Heart left ventricle (tissue), 16 donors: ENCODE results near the gene PLEKHM3. TPM values are rescaled to one million over a fixed set of nuclear protein-coding genes. Genes with fewer than 3 reads are reported as not detected.

Source experiments
- ATAC-seq, 4 donors: fragments of 200-7000 bp; cut with Tn5 transposase; one replicate each; pipeline ENCODE4 v1.9.1; 2020 to 2022; ENCODE audit warnings: moderate library complexity in 4 of 4, mild to moderate bottlenecking in 3 of 4, moderate number of reproducible peaks in 1 of 4
- DNase-seq, 5 donors: peaks; one replicate each; pipeline ENCODE4 v3.0.0-alpha.2; 2020
- H3K27ac ChIP-seq, 12 donors: fragments of 200-600 bp; sonication (generic) in 4 of 12; one replicate each; pipeline versions ENCODE4 v1.5.0 to v1.8.0; 2016 to 2022; ENCODE audit warnings: mild to moderate bottlenecking in 2 of 12
- H3K27me3 ChIP-seq, 9 donors: fragments of 200-600 bp; sonication (generic) in 2 of 9; one replicate each; pipeline versions ENCODE4 v1.5.1 to v1.8.0; 2016 to 2022; ENCODE audit warnings: mild to moderate bottlenecking in 3 of 9
- H3K36me3 ChIP-seq, 9 donors: fragments of 200-600 bp; sonication (generic) in 2 of 9; one replicate each; pipeline versions ENCODE4 v1.5.0 to v1.8.0; 2018 to 2022; ENCODE audit warnings: mild to moderate bottlenecking in 2 of 9
- H3K4me1 ChIP-seq, 12 donors: fragments of 200-600 bp; sonication (generic) in 4 of 12; one replicate each; pipeline versions ENCODE4 v1.5.0 to v1.8.0; 2016 to 2022; ENCODE audit warnings: mild to moderate bottlenecking in 3 of 12
- H3K4me3 ChIP-seq, 12 donors: fragments of 200-600 bp; sonication (generic) in 4 of 12; one replicate each; pipeline versions ENCODE4 v1.5.0 to v1.8.0; 2017 to 2022; ENCODE audit warnings: mild to moderate bottlenecking in 9 of 12, moderate library complexity in 4 of 12
- H3K9me3 ChIP-seq, 12 donors: fragments of 200-600 bp; sonication (generic) in 4 of 12; one replicate each; pipeline versions ENCODE4 v1.5.0 to v1.8.0; 2016 to 2022; ENCODE audit warnings: mild to moderate bottlenecking in 1 of 12
- CTCF ChIP-seq, 12 donors: fragments of 200-600 bp; sonication (generic) in 4 of 12; IDR thresholded peaks; one replicate each; pipeline versions ENCODE4 v1.5.0 to v1.8.0; 2018 to 2022; ENCODE audit warnings: antibody characterized with exemption in 12 of 12, mild to moderate bottlenecking in 5 of 12
- POLR2A ChIP-seq, 2 donors: fragments of 450-650 bp; IDR thresholded peaks; one replicate each; pipeline ENCODE4 v1.6.1; 2017; ENCODE audit warnings: antibody characterized with exemption in 2 of 2, mild to moderate bottlenecking in 2 of 2, moderate library complexity in 2 of 2
- WGBS, 4 donors: extraction: QIAGEN DNeasy Blood & Tissue Kit in 2 of 4; methylation state at CpG; one replicate each; pipeline versions ENCODE4 v1.1.5 to v1.1.7; 2013 to 2018; 5-methylcytosine and 5-hydroxymethylcytosine counted together
- intact Hi-C, 10 donors: fragments of 100-400 bp; cut with DNase I; formaldehyde crosslinking; loops; one replicate each; pipeline versions ENCODE4 v1.11.1 to v1.14.2; 2022
- polyA plus RNA-seq, 2 donors: library from polyadenylated mRNA; stranded (reverse); fragments of 200-250 nt; gene quantifications; one replicate each; pipeline ENCODE4 v1.2.3, GENCODE V29; 2013
- total RNA-seq, 9 donors: library from RNA; depleted of rRNA in 2 of 9; stranded (reverse); fragments of >200 nt in 2 of 9; fragmentation: NEBNext Ultra II Directional in 3 of 9; extraction: Animal tissue kit (Norgen Biotek cat#: 25700) in 3 of 9; gene quantifications; one replicate each; pipeline versions ENCODE4 v1.1.0 to v1.2.4, GENCODE V29; 2016 to 2023
- donor health status: ischemic (EF 13 %, LVEDD 7.1; RV severe dilation, severe dysfunction).
- donor health status: healthy with polysubstance abuse.
- donor health status: DM: no; HTN: yes; CAD: no.
- donor health status: DM: no; HTN: no; CAD: no.
- donor health status: ischemic (EF 25% LVEDD 6.9; RV normal size, moderate dysfunction).
- donor health status: ischemic (EF 25% LVEDD 5.7; RV mildly dilated, moderate dysfunction).
- donor health status: healthy.
- donor health status: DM: yes; HTN: yes; CAD: no.
- donor health status: ischemic (EF 35%, LVEDD 5.7; RV mildly dilated, moderate dysfunction).
- donor health status: nonischemic (EF 11% LVEDD 7.7; RV severe dilation, severe dysfunction).
- donor health status: DM: yes; HTN: yes; CAD: no.
- donor health status: PGD.
- donor health status: ischemic (EF 29% LVEDD 5.4; RV normal size, mild dysfunction).
- donor health status: nonischemic (EF 23%, LVEDD 6.1; RV moderate dilation, normal function).

Gene PLEKHM3
- total and polyA plus RNA-seq, 11 donors, result 5.2 to 28.3 (median 17.0) TPM

DNA sequence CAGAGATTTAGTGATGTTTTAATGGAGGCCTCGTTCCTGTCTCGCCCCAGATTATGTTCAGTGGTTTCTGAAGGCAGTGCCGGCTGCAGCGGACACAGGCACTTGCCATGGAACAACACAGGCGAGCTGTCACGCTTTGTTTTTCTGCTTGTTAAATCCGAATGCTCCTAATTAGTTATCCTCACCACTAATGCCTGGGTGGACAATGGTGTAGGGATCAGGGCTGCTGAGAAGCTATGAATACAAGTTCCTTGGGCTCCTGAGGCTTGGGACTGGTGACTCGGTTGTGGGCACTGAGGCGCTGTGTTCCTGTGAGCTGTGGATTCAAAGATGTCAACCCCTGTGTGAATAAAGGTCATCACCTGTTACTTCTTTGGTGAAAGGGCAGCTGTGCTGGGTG lies 123.5 kb downstream of the PLEKHM3 start:
- 97 to 98% (median 98%) methylated on average over 9 of the region's 9 CpGs for WGBS, 4 donors
- Histone ChIP-seq H3K27me3 (no peaks in the 10 kb centered on the region), H3K36me3 (peaks cover 0 to 20% (median 5%) of the 10 kb centered on the region in 9 donors), H3K4me3 (no peak overlapping the region), H3K9me3 (no peaks in the 10 kb centered on the region), H3K4me1 (peaks cover 0 to 7% (median 0%) of the 10 kb centered on the region in 12 donors), H3K27ac (no peak overlapping the region)
- no peak for TF ChIP-seq CTCF (IDR thresholded peaks at IDR 0.05)
- no peak for TF ChIP-seq POLR2A (IDR thresholded peaks at IDR 0.05)
- intact Hi-C loops, result no loop called here
- no peak for ATAC-seq
- no peak for DNase-seq

DNA sequence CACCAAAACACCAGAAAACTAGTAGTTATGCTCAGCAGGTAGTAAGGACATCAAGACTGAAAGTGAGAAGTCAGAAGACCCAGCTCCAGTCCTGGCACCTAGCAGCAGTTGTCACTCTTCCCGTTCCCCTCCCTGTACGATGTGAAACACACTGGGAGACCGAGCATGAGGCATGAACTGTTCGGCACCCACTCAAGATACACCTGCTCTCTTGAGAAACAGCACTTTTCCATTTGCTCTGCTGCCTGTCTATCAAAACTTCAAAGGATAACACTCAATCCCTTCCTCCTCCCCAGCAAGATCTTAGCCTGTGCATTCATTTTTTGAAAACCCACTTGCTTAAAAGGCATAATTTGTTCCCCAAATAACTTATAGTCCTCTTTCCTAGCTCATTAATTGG lies 123.9 kb downstream of the PLEKHM3 start:
- H3K9me3 ChIP-seq, result no peaks in the 10 kb centered on the region
- 83 to 96% (median 91%) methylated on average over 4 of the region's 4 CpGs for WGBS, 4 donors
- intact Hi-C loops, result no loop called here
- H3K4me1 ChIP-seq, result peaks cover 0 to 7% (median 0%) of the 10 kb centered on the region in 12 donors
- H3K36me3 ChIP-seq, result peaks cover 0 to 20% (median 5%) of the 10 kb centered on the region in 9 donors
- TF ChIP-seq POLR2A (IDR thresholded peaks at IDR 0.05) (no peak), CTCF (IDR thresholded peaks at IDR 0.05) (no peak)
- no peak overlapping the region for H3K4me3 ChIP-seq
- no peaks in the 10 kb centered on the region for H3K27me3 ChIP-seq
- DNase-seq (no peak), ATAC-seq (no peak)
- no peak overlapping the region for H3K27ac ChIP-seq

DNA sequence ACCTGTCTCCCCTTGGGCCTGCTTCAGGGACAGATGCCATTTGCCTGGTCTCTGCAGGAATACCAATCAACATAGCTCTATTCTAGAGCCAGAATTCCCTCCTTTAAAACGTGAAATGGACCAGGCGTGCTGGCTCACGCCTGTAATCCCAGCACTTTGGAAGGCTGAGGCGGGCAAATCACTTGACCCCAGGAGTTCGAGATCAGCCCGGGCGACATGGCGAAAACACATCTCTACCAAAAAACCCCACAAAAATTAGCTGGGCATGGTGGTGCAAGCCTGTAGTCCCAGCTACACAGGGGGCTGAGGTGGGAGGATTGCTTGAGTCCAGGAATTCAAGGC lies 127.0 kb downstream of the PLEKHM3 start:
- intact Hi-C loops, result loop anchor here in 1 of 10 donors (10.0 kb wide), 1 partner anchor 64 kb away; no protein-coding TSS in a partner anchor
- DNase-seq, result no peak
- ATAC-seq, result no peak
- TF ChIP-seq CTCF (IDR thresholded peaks at IDR 0.05) (no peak), POLR2A (IDR thresholded peaks at IDR 0.05) (no peak)
- peak overlapping the region in 1 of 12 donors; percentile 25 for H3K27ac ChIP-seq
- H3K27me3 ChIP-seq, result no peaks in the 10 kb centered on the region
- no peaks in the 10 kb centered on the region for H3K9me3 ChIP-seq
- no peak overlapping the region for H3K4me3 ChIP-seq
- WGBS, 4 donors, result 90 to 97% (median 95%) methylated on average over 8 of the region's 8 CpGs
- H3K36me3 ChIP-seq, result peaks cover 0 to 20% (median 5%) of the 10 kb centered on the region in 9 donors
- peaks cover 0 to 9% (median under 1%) of the 10 kb centered on the region in 12 donors for H3K4me1 ChIP-seq

DNA sequence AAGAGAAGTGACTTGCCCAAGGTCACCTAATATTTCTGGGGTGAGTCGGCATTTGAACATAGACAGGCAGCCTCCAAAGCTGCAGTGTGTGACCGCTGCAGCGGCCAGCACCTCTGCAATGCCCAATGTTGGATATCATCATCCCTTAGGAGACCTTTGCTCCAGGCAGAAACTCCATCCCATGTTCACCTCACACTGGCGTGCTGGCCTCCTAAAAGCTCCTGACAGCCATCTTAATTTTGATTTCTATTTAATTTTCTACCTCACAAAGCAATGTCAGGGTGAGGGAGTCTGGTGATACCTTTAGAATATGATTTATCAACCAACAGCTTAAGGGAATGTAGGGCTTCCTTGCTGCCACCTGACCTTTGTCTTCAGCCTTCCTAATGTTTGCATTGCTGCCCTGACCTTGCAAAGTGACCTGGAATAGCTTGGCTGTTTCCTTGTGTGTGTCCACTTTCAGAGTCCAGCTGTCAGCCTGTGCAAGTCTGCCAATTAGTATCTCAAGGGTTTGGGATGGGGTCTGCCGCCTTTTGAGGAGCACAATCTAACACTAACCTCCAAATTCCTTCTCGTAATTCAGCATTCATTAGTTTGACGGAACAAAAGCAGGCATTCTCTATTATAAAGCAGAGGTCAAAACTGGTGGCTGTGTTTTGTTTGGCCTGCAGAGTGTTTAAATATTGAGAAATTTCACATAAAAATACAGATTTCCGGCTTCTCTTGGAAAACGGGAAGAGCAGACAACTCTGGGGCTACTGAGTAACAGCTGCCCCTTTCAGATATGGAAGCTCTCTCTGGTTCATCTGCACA lies 127.6 kb downstream of the PLEKHM3 start:
- peak overlapping the region in 1 of 12 donors; percentile 25 for H3K27ac ChIP-seq
- ATAC-seq, result peak in 2 of 4 donors; percentile 49 to 57
- H3K27me3 ChIP-seq, result no peaks in the 10 kb centered on the region
- H3K4me3 ChIP-seq, result no peak overlapping the region
- H3K9me3 ChIP-seq, result no peaks in the 10 kb centered on the region
- intact Hi-C loops, result loop anchor here in 1 of 10 donors (10.0 kb wide), 1 partner anchor 63 kb away; no protein-coding TSS in a partner anchor
- TF ChIP-seq POLR2A (IDR thresholded peaks at IDR 0.05) (no peak), CTCF (IDR thresholded peaks at IDR 0.05) (no peak)
- H3K4me1 ChIP-seq, result peaks cover 0 to 14% (median 6%) of the 10 kb centered on the region in 12 donors
- WGBS, 4 donors, result 84 to 90% (median 89%) methylated on average over 9 of the region's 9 CpGs
- peaks cover 0 to 20% (median 5%) of the 10 kb centered on the region in 9 donors for H3K36me3 ChIP-seq
- DNase-seq, result no peak
